ENCODE measurements around the gene ZEB1. TPM values are rescaled to one million over a fixed set of nuclear protein-coding genes. Genes with fewer than 3 reads are reported as not detected.

The ZEB1 gene
- total RNA-seq, 2 donors from 2014 or later = 0.84 TPM

- Histone ChIP-seq H3K4me3 (ENCODE audit: low read length) (no peak overlapping the region), H3K27ac (ENCODE audit: low read depth, low read length) (no peak overlapping the region), H3K27me3 (ENCODE audit: control insufficient read depth, insufficient read depth, low read length, poor library complexity, severe bottlenecking) (no peaks in the 10 kb centered on the region), H3K36me3 (ENCODE audit: control insufficient read depth, insufficient read depth, low read length) (no peaks in the 10 kb centered on the region), H3K9me3 (ENCODE audit: control insufficient read depth, low read length) (no peaks in the 10 kb centered on the region), H3K9ac (ENCODE audit: extremely low read depth, low read length, poor library complexity, severe bottlenecking) (no peak overlapping the region), H3K4me1 (ENCODE audit: control insufficient read depth, insufficient read depth, low read length) (no peaks in the 10 kb centered on the region)
- no peaks in the 10 kb centered on the region for H3K27me3 Mint-ChIP-seq (ENCODE audit: insufficient read depth)
- no peaks in the 10 kb centered on the region for H3K9me3 Mint-ChIP-seq
- WGBS, 2 experiments (ENCODE audit: insufficient coverage in 1 of 2, insufficient read length in 1 of 2) = 94 to 100% methylated on average over 1 of the region's 1 CpG
- H3K4me1 Mint-ChIP-seq = no peaks in the 10 kb centered on the region
- no peak overlapping the region for H3K27ac Mint-ChIP-seq
- TF ChIP-seq CTCF (conservative IDR thresholded peaks at IDR 0.05) = no peak
- DNase-seq = no peak
- no peaks in the 10 kb centered on the region for H3K36me3 Mint-ChIP-seq (ENCODE audit: low read depth)
- H3K4me3 Mint-ChIP-seq = no peak overlapping the region
Measured at GRCh38 chr10:31341552-31341951, 22.5 kb downstream of the ZEB1 start.

GRCh38 chr10:31343009-31343408 lies 24.0 kb downstream of the ZEB1 start:
- Mint-ChIP-seq H3K4me3 (no peak overlapping the region), H3K36me3 (ENCODE audit: low read depth) (no peaks in the 10 kb centered on the region), H3K4me1 (no peaks in the 10 kb centered on the region), H3K27ac (no peak overlapping the region), H3K27me3 (ENCODE audit: insufficient read depth) (no peaks in the 10 kb centered on the region), H3K9me3 (no peaks in the 10 kb centered on the region)
- H3K9me3 ChIP-seq (ENCODE audit: control insufficient read depth, low read length) = no peaks in the 10 kb centered on the region
- DNase-seq = no peak
- H3K9ac ChIP-seq (ENCODE audit: extremely low read depth, low read length, poor library complexity, severe bottlenecking) = no peak overlapping the region
- no peaks in the 10 kb centered on the region for H3K36me3 ChIP-seq (ENCODE audit: control insufficient read depth, insufficient read depth, low read length)
- no peaks in the 10 kb centered on the region for H3K27me3 ChIP-seq (ENCODE audit: control insufficient read depth, insufficient read depth, low read length, poor library complexity, severe bottlenecking)
- H3K27ac ChIP-seq (ENCODE audit: low read depth, low read length) = no peak overlapping the region
- 67 to 69% methylated on average over 1 of the region's 3 CpGs for WGBS, 2 experiments (ENCODE audit: insufficient coverage in 1 of 2, insufficient read length in 1 of 2)
- no peak overlapping the region for H3K4me3 ChIP-seq (ENCODE audit: low read length)
- H3K4me1 ChIP-seq (ENCODE audit: control insufficient read depth, insufficient read depth, low read length) = no peaks in the 10 kb centered on the region
- no peak for TF ChIP-seq CTCF (conservative IDR thresholded peaks at IDR 0.05)

- Mint-ChIP-seq H3K27ac (no peak overlapping the region), H3K4me3 (no peak overlapping the region), H3K36me3 (ENCODE audit: low read depth) (no peaks in the 10 kb centered on the region), H3K27me3 (ENCODE audit: insufficient read depth) (no peaks in the 10 kb centered on the region), H3K4me1 (no peaks in the 10 kb centered on the region), H3K9me3 (no peaks in the 10 kb centered on the region)
- H3K4me1 ChIP-seq (ENCODE audit: control insufficient read depth, insufficient read depth, low read length) = no peaks in the 10 kb centered on the region
- DNase-seq = no peak
- H3K27ac ChIP-seq (ENCODE audit: low read depth, low read length) = no peak overlapping the region
- 83 to 89% methylated on average over 4 to 5 of the region's 5 CpGs for WGBS, 2 experiments (ENCODE audit: insufficient coverage in 1 of 2, insufficient read length in 1 of 2)
- H3K9me3 ChIP-seq (ENCODE audit: control insufficient read depth, low read length) = no peaks in the 10 kb centered on the region
- no peak for TF ChIP-seq CTCF (conservative IDR thresholded peaks at IDR 0.05)
- H3K27me3 ChIP-seq (ENCODE audit: control insufficient read depth, insufficient read depth, low read length, poor library complexity, severe bottlenecking) = no peaks in the 10 kb centered on the region
- no peaks in the 10 kb centered on the region for H3K36me3 ChIP-seq (ENCODE audit: control insufficient read depth, insufficient read depth, low read length)
- H3K4me3 ChIP-seq (ENCODE audit: low read length) = no peak overlapping the region
- H3K9ac ChIP-seq (ENCODE audit: extremely low read depth, low read length, poor library complexity, severe bottlenecking) = no peak overlapping the region
Measured at GRCh38 chr10:31343551-31343950, 24.5 kb downstream of the ZEB1 start.

Data from endodermal cell (in vitro differentiated cells).